C4-2B (cell line): ENCODE measurements around the gene FBXL16.

Experiments used
- ZFX ChIP-seq: fragments of 450-650 bp; IDR thresholded peaks from 2 replicates; pipeline ENCODE4 v1.6.1; 2017
- TF ChIP-seq, protein P1 (sequence below): fragments of 450-650 bp; conservative IDR thresholded peaks from 2 replicates; pipeline ENCODE4 v1.5.1; 2017; ENCODE audit warnings: mild to moderate bottlenecking

DNA sequence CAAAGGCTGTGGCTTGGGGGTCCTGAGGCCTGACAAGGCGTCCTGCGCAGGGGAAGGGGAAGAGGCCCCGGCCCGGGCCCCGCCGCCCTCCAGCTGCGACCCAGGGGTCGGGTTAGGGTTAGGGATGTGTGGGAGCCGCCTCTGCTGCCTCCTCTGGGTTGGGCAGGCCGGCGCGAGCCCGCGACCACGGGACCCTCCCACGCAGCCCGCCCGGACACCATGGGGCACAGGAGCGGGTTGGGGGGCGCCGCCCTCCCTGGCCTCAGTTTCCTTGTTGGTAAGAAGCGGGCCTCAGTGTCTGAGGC lies 34.8 kb upstream of the FBXL16 start:
- TF ChIP-seq, protein P1, sequence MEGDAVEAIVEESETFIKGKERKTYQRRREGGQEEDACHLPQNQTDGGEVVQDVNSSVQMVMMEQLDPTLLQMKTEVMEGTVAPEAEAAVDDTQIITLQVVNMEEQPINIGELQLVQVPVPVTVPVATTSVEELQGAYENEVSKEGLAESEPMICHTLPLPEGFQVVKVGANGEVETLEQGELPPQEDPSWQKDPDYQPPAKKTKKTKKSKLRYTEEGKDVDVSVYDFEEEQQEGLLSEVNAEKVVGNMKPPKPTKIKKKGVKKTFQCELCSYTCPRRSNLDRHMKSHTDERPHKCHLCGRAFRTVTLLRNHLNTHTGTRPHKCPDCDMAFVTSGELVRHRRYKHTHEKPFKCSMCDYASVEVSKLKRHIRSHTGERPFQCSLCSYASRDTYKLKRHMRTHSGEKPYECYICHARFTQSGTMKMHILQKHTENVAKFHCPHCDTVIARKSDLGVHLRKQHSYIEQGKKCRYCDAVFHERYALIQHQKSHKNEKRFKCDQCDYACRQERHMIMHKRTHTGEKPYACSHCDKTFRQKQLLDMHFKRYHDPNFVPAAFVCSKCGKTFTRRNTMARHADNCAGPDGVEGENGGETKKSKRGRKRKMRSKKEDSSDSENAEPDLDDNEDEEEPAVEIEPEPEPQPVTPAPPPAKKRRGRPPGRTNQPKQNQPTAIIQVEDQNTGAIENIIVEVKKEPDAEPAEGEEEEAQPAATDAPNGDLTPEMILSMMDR = no peak
- no peak for TF ChIP-seq ZFX
